ENCODE measurements around the gene TBPL1.
A peak's percentile ranks its signal among the peaks of the same experiment; 100 is the strongest.
"Not testable (repeated sequence)": the region's sequence is repeated elsewhere in the genome, so short reads cannot be mapped to it uniquely, and the experiment has no call there.

The TBPL1 gene

DNA sequence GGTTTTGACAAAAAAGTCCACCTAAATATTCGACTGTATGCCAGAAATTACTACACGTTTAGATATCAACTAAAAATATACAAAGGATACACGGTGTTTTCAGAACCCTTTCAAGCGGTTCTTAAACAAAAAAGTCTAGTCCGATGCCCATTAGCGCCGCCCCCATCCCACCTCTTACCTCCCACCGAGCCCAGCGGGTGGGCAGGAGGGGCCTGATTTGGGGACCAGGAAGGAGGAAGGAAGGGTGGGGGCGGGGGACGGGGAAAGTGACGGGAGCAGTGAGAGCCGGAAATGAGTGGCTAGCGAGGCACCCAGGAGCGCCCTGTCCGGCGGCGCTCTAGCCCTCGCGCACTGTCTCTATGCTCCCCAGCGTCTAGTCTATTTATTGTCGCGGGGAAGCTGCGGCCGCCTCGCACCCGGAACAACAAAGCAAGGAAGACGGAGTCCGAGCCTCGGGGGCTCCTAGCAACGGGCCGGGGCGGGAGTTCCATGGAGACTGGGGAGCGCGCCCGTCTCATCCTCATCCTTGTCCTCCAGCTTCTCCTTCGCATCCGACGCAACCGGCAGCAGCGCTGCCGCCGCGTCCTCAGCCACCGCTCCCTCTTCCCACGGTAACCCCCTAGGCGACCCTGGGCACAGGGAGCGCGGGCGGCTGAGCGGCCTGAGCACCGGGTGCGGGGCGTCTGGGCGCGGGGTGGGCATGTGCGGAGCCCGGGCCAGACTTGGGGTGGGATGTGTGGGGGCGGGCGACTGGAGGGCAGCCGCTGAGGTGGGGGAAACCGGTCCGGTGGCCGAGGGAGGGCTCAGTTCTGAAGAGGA, at the start of gene TBPL1:
TSS of gene TBPL1 (plus strand) at position 410 of the 819 bp plus-strand sequence. CDS start 26,902 bp downstream, outside the sequence.
- DNase-seq, result peak; percentile 93

DNA sequence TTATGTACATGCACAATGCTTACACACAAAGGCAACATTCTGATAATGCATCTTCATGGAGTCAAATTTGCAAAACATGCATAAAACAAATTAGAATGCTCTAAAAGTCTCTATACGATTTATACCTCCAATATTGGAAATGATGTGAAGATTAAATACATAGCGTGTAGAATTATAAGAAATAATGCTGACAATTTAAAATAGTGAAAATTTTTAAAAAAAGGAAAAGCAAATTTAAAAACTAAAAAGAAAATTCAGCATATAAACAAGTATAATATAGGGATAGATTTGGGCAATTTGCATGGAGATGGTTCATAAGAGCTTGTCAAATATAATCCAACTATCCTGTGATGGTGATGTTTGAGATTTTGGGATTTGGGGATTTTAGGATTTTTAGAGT, 49.2 kb upstream of the TBPL1 start:
- DNase-seq, result no peak

DNA sequence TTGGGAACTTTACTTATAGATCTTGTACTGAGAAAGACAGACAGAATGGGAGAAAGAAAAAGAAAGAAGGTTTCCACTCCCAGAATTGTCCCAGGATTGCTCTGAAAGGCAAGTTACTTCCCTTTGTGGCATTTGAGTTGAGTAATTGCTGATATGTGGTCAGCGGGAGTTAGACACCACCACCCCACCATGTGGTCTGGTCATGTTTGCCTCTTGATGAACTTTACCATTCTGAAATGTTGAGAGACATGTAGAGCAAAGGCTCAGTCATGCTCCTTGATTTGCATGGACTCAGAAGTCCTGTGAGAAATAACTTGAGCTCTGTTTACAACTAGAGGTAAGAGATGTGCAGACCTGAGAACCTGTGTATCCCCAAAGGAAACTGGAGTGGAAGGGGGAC, 47.0 kb upstream of the TBPL1 start:
- no peak for DNase-seq

DNA sequence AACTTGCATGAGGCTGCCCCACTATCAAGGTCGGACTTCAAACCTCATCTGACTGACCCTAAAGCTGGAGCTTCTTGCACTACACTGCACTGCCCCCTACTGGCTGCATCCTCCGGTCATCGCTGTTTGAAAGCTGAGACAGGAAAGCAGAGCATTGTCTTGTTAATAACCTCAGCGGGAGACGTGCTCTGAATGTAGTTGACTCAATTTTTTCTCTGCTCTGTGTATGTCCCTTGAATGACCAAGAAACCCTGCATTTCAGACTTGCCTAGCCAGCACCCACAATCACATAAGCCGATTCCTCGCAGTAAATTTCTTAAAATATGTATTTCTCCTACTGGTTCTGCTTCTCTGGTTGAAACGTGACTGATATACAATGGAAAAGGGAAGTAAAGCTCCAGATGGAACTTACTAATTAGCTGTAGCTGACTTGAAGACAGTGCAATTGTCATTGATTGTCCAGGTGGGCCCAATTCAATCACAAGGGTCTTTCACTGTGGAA, 36.3 kb upstream of the TBPL1 start:
- peak; percentile 86 to 88 for DNase-seq

DNA sequence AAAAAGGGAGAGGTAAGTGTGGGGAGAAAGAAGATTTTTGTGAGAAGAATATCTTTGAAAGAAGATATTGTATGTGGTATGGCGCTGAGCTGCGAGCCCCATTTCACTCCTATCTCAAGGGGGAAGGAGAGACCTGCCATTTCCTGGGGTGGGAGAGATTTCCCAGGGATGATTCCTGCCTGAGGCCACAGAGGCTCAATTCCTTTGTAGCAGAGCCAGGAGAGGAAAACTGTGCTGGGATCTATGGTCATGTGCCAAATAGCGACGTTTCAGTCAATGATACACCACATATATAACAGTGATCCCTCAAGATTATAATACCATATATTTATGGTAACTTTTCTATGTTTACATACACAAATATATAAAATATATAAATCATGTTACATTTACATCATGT, 35.2 kb upstream of the TBPL1 start:
- DNase-seq, result no peak

DNA sequence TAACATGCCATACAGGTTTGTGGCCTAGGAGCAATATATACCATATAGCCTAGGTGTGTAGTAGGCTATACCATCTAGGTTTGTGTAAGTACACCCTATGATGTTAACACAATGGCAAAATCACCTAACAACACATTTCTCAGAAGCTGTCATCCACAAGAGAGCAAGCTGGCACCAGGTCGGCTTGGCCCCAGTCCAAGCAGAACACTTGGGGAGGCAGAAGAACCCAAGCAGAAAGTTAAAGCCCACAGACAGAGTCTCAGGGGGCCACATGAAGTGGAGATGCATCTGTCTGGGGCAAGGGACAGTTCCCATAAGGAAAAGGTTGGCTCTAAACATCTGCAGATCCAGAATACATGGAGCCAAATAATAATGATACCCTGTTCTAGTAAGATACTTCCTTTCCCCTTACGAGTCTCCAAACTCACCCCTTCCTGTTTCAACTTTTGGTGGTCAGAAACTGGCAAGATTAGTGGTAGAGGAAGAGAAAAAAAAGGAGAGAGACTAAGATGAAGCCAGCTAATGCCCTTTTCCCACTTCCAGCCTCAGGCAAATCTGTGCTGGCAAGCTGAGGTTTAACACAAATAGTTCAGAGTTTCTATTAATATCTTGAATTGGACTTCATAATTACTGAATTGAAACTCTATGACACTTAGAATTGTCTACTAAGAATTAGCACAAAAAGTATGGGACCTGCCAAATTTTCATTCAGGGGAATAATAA, 34.7 kb upstream of the TBPL1 start:
- no peak for DNase-seq

DNA sequence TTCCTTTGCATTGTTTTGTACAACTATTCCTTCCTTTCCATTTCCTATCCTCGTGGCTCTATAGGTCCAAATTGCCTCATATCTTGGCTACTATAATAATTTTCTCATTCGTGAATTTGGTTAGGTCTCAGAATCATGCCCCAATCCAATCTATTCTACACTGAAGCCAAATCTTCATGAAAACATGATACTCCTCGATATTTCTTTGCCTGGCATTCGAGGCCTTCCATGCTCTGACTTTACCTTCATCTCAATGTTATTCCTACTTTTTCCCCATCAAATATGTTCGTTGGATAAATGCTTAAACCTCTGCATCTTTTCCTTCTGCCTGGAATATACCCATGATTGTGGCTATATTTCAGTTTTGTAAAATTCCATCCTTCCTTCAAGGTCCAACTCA, 33.7 kb upstream of the TBPL1 start:
- no peak for DNase-seq

DNA sequence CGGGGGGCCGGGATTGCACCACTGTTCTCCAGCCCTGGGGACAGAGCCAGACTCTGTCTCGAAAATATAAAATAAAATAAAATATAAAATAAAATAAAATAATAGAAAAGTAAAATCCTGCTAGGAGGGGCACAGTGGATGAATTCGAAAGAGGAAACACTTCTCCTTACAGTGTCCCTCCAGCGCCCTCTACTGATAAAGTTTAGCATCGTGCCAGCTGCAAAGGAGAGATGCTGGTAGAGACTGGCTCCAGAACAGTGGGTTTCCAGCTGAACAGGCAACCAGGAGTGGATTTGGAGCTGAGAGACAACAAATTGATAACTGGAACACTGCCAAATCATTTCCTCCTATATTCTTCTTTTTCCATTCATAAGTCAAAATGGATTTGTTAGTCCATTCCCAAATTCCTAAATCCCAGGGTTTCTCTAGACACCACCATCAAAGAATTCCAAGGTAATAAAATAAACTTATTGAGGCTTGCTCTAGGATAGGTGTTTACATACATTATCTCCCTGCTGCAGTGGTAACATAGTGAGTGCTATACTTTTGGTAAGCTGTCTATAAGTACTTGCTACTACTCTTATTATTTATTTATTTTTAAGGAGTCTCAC, 31.7 kb upstream of the TBPL1 start:
- DNase-seq, result peak; percentile 80 to 85

DNA sequence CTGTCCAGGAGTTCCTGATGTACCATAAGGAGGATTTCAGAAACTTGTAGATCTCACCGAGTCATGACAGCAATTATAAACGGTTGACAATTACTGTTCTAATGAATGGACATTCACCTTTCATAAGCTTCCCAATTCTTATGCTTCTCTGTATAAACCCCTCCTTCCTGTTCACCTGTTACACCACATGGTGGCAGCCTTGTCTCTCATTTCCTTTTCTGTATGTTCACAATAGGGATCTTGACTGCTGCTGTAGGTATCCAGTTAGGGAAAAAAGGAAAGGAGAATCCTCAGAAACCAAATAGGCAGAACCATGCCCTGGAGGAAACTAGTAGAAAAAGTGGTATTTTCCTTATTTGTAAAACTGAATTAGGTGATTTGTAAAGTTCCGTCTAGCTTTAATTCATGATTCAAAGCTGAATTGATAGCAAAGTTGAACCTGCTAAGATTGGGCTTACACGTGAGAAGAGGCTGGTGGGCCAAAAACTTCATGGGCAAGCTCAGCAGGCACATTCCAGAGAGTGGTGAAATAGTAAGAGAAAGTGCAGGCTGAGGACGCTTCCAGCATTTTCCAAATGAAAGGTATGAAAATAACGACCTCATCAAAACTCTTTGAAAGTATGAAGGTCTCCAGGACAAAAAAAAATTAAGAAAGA, 29.0 kb upstream of the TBPL1 start:
- DNase-seq, result peak; percentile 44 to 52

DNA sequence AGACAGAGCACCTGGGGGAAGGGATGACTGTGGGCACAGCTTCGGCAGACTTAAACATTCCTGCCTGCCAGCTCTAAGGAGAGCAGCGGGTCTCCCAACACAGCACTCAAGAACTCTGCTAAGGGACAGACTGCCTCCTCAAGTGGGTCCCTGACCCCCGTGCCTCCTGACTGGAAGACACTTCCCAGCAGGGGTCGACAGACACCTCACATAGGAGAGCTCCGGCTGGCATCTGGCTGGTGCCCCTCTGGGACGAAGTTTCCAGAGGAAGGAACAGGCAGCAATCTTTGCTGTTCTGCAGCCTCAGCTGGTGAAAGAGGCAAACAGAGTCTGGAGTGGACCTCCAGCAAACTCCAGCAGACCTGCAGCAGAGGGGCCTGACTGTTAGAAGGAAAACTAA, 21.8 kb upstream of the TBPL1 start:
- DNase-seq, result not testable (repeated sequence)

DNA sequence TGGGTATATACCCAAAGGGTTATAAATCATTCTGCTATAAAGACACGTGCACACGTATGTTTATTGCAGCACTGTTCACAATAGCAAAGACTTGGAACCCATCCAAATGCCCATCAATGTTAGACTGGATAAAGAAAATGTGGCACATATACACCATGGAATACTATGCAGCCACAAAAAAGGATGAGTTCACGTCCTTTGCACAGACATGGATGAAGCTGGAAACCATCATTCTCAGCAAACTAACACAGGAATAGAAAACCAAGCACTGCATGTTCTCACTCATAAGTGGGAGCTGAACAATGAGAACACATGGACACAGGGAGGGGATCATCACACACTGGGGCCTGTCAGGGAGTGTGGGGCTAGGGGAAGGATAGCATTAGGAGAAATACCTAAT, 16.7 kb upstream of the TBPL1 start:
- DNase-seq, result not testable (repeated sequence)

DNA sequence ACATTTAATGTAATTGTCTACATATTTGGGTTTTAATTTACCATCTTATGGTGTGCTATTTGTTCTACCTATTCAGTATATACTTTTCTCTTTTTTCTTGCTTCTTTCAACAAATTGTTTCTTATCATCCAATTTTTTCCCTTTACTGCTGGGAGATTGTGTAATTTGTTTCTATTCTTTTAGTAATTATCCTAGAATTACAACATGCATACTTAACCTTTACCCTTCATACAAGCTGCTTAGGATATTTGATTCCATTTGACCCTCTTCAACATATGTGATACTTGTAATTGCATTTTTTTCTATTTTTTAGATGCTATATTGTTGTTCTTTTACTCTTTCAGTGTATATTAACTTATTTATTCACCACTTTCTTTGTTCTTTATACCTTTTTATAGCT, 15.1 kb upstream of the TBPL1 start:
- no peak for DNase-seq

DNA sequence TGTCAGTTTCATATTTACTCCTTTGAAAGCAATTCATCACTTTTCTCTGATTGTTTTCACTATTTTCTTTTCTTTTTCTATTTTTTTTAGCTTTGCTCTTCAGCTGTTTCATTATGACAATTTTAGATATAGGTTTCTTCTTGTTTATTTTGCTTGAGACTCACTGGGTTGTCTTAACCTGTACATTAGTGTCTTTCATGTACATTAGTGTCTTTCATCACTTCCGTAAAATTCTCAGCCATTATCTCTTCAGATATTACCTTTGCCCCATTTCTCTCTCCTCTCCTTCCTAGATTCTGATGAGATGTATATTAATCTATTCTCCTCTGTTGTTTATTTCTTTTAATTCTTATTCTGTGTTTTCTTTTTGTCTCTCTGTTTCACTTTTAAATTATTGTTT, 14.5 kb upstream of the TBPL1 start:
- no peak for DNase-seq

DNA sequence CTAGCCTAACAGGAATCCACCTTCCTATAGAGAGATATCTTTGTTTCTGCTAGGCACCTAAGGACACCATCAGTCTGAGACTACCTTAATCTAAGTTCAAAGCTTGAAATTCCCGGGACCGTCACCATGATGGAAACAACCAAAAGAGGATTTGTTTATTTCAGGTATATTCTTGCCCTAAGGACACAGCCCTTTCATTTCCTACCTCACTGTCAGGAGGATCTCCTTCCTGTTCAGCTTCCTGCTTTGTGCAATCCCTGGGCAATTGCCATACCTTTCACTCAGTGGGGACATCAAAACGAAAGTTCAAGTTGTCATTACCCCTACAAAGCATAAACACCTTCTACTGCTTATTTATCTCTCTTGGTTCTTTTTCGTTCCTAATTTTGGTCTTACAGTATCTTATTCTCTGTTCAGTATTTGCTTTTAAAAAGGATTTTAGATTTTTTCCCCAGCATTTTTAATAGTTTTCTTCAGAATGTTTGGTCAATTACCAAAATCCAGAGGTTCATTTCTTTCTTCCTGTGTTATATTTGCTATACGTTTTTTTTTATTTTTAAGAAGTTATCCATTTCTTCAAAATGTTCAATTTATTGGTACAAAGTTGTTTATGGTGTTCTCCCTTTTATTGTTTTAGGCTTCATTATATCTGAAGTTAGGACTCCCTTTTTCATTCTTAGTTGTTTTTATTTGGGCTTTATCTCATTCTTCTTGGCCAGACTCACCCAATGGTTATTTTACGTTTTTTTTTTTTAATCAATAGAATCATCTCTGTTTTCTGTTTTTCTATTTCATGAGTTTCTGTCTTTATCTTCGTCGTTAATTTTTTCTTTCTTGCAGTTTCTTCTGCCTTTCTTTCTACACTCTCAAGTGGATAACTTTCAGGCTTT, 13.0 kb upstream of the TBPL1 start:
- DNase-seq, result no peak

DNA sequence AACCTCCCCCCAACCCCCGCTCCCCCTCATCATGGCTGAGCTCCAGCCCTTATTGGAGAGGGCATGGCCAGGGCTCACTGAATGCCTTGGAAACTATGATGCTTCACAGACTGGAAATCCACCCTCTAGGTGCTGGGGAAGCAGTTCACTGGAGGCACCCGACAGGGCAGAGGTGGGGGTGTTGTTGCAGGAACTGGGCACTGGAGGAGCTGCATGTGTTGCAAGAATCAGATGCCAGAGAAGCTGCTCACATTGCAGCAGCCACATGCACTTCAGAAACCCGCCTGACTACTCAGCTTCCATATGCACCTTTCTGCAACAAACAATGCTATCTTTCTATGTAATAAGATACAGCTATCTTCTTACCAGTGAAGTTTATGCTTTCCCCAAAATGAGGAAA, 7.9 kb upstream of the TBPL1 start:
- no peak for DNase-seq

DNA sequence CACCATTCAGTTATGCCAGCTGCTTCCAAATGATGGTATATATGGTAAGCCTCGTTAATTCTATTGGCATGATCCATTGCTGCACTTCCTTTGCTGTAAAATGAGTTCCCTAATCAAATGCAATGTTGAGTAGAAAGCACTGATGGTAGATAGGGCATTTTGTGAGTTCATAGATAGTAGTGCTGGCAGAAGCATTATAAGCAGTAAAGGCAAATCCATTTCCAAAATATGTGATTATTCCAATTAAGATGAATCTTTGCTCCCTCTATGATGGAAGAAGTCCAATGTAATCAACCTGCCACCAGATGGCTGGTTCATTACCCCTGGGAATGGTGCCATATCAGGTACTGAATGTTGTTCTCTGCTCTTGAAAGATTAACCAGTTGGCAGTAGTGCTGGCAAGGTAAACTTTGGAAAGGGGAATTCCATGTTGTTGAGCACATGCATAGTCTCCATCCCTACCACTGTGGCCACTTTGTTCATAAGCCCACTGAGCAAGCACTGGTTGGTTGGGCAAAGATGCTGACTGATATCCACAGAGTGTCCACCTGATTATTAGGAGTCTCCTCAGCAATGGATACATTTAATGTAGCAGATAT, 5.6 kb upstream of the TBPL1 start:
- DNase-seq, result no peak

DNA sequence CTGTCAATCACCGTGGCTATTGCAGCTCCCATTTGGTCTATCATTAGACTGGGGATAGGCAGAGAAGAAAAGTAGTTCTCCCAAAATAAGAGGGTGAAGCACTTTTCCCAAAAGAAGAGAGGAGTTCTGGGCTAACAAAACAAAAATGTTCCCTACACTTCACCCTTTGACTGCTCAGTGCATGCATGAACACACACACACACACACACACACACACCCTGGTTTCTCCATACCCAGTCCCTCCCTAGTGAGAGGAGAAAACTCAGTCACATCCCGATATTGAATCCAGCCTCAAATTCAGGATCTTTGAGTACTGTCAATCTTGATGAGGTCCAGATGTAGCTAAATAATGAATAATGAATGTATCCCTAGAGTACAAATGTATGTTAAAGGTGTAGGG, 4.6 kb upstream of the TBPL1 start:
- DNase-seq, result no peak

DNA sequence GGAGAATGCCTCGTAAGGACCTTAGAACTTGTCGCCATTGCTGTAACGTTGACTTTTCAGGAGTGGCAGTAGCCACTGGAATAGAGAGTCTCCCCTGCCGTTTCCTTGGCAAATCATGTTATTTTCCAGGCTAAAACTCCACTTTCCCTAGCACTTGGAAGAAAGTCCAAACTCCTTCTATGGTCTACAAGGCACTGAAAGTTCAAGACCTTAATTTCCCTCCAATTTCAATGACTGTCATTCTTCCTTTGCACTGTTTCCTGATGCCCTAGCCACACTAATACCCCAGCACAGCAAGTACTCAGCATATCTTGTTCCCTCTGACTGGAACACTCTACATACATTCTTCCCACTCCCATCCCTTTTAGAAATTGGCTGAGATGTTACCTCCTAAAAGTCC, 1.8 kb upstream of the TBPL1 start:
- DNase-seq, result no peak

DNA sequence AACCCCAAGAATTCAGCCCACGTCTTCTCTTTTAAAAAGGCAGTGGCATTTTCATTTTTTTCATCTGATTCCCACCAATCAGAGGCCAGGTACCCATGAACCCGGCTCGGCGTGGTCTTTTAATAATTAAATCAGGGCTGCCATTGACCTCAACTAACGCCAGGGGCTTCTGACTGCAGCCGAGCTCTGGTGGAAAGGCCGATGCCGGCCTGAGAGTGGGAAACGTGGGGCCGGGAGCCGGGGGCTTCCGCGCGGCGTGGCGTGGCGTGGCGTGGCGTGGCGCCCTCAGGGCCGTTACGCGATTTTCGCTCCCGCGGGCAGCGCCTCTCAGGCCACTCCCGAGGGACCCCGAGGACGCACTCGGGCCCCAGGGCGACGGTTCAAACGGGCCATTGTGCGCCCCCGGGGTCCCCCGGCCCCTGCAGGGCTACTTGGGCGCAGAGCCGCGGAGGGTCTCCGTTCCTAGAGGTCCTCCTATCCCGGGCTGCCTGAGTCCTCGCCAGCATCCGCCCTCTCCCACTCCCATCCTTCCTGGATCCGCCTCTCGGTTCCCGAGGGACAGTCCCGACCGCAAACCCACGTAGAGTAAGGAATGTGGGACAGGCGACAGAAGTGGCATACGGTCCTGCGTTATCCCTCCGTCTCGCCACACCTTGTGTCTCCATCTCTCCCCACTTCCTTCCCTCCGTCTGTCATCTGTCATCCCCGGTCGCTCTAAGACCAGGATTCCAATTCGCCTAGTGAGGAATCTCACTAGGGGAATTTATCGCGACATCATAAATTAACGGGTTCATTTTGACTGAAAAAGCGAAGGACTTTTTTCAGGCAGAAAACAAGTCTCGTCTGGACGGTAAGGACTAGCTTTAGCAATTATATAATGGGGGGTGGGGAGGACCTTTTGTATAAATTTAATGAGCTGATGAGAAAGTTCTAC, 876 bp upstream of the TBPL1 start:
- DNase-seq, result peak; percentile 61 to 62

DNA sequence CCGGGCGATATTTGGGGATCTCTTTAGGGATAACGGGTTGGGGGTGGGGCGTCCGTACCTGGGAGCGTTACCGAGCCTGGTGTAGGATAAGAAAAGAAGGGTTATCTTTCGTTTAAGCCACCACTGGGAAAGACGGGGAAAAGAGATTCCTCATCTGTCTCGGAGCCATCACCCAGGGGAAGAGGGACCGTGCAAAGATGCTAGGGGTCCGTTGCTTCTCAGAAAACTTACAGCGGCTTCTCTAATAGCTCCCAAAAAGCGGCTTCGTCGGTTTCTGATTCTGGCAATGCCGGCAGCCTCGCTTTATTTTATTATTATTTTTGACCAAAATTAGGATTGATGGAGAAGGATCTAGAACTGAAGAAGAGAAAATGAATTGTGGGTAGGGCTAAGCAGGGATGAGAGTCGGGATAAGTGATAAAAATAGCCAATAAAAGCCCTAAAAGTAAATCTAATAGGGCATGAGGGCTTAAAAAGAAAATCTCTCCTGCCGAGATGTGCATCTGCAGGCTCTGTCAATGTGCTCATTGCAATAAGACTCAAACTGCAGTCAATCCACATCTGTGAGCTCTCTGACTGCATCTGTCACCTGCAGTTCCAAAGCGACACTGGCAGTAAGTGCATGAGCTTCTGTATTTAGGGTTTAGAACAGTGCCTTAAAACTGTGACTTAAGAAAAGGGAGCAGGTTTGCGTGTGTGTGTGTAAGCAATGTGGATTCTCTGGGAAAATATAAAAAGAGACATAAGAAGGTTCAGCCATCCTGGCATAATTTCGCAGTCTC, 801 bp downstream of the TBPL1 start:
- DNase-seq, result no peak
